GM12891 (cell line): ENCODE measurements around the gene HSP90AB1.
A peak's percentile ranks its signal among the peaks of the same experiment; 100 is the strongest.

Source experiments
- DNase-seq: peaks from one replicate; pipeline ENCODE4 v3.0.0; 2011; ENCODE audit warnings: low spot score; ENCODE audit not compliant: insufficient read length
- FAIRE-seq: peaks from 2 replicates; lab custom pipeline; 2011; peaks lifted over from hg19 to GRCh38; lab: Jason Lieb, UNC
- PAX5 ChIP-seq: IDR thresholded peaks from 2 replicates; pipeline ENCODE4 v1.6.1; 2011; ENCODE audit warnings: low read length, moderate library complexity, mild to moderate bottlenecking; ENCODE audit not compliant: insufficient read depth, severe bottlenecking
- POLR2A ChIP-seq: IDR thresholded peaks from 2 replicates; pipeline ENCODE4 v1.6.1; 2011; ENCODE audit warnings: low read depth, low read length, control low read depth
- POLR2AphosphoS5 ChIP-seq: IDR thresholded peaks from 2 replicates; pipeline ENCODE4 v1.6.1; 2011; ENCODE audit warnings: low read depth, low read length, control low read depth
- POU2F2 ChIP-seq: IDR thresholded peaks from 2 replicates; pipeline ENCODE4 v1.6.1; 2011; ENCODE audit warnings: low read depth, mild to moderate bottlenecking, control low read depth, low read length, moderate library complexity
- SPI1 ChIP-seq: IDR thresholded peaks from 2 replicates; pipeline ENCODE4 v1.6.1; 2011; ENCODE audit warnings: low read depth, low read length, control low read depth
- TAF1 ChIP-seq: IDR thresholded peaks from 2 replicates; pipeline ENCODE4 v1.6.1; 2011; ENCODE audit warnings: low read depth, low read length, control low read depth

Gene HSP90AB1

GRCh38 chr6:44266347-44266746 is 19.4 kb downstream of the HSP90AB1 start:
- peak; percentile 47 for TF ChIP-seq SPI1
- no peak for TF ChIP-seq POLR2A
- DNase-seq (no peak), FAIRE-seq (peak; percentile 52)

DNA sequence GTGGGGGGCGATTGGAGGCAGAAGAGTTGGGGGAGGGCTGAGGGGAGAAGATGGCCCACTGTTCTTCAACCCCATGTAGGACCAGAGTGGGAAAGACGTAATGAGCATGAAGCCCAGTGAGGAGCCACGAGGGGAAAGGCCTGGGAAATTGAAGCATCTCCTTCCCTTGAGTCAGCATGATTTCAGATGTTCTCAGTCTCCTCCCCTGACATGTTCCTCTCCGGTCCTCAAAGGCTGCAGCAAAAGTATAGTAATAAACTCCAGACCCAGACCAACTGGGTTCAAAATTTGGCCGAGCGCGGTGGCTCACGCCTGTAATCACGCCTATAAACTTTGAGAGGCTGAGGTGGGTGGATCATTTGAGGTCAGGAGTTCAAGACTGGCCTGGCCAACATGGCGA is 20.4 kb downstream of the HSP90AB1 start:
- FAIRE-seq = no peak
- TF ChIP-seq POU2F2 = no peak
- TF ChIP-seq PAX5 = no peak
- TF ChIP-seq POLR2A = no peak
- TF ChIP-seq SPI1 = no peak
- DNase-seq = no peak

- FAIRE-seq = peak; percentile 85
- TF ChIP-seq PAX5 (no peak), POLR2AphosphoS5 (no peak), POU2F2 (no peak), SPI1 (no peak)
- DNase-seq = no peak
Observed at GRCh38 chr6:44268095-44268628, 21.3 kb downstream of the HSP90AB1 start.

DNA sequence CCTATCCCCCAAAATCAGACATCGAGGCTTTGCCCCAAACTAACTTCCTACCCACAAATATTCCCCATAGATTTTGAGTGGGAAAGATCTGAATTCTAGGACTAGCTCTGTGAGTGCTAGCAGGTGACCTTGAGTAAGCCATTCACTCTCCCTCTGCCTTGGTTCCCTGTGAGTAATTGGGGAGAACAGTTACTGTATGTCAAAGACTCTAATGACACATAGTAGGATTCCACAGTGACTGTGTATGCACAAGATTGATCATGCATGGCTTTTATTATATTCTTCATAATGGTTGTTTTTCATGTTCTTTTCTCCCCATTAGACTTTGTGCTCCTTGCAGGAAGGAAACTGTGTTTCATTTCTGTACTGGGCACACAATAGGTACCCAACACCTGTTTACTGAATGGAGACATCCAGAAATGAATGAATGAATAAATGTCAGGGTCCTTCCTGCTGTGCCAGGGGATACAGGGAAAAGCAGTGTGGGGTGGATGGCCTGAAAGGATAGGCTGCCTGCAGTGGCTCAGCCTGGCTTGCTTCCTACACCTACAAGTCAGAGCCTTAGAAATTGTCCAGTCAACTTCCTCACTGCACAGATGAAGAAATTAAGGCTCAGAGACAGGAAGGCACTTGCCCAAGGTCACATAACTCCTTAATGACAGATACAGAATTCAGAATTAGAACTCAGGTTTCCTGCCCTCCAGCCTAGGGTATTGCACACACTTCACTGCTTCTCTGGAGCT is 22.4 kb downstream of the HSP90AB1 start:
- no peak for FAIRE-seq
- TF ChIP-seq POLR2A (no peak), POU2F2 (no peak), TAF1 (no peak), POLR2AphosphoS5 (no peak), SPI1 (no peak)
- DNase-seq = no peak

- DNase-seq (no peak), FAIRE-seq (no peak)
- TF ChIP-seq POU2F2 (no peak), SPI1 (no peak), TAF1 (no peak), POLR2A (no peak), POLR2AphosphoS5 (no peak), PAX5 (no peak)
Observed at GRCh38 chr6:44269921-44270525, 23.1 kb downstream of the HSP90AB1 start, which contains the start of gene TMEM151B. Gene TMEM151B (plus strand): TSS chr6:44270450. CDS start chr6:44270743, 293 bp downstream.

DNA sequence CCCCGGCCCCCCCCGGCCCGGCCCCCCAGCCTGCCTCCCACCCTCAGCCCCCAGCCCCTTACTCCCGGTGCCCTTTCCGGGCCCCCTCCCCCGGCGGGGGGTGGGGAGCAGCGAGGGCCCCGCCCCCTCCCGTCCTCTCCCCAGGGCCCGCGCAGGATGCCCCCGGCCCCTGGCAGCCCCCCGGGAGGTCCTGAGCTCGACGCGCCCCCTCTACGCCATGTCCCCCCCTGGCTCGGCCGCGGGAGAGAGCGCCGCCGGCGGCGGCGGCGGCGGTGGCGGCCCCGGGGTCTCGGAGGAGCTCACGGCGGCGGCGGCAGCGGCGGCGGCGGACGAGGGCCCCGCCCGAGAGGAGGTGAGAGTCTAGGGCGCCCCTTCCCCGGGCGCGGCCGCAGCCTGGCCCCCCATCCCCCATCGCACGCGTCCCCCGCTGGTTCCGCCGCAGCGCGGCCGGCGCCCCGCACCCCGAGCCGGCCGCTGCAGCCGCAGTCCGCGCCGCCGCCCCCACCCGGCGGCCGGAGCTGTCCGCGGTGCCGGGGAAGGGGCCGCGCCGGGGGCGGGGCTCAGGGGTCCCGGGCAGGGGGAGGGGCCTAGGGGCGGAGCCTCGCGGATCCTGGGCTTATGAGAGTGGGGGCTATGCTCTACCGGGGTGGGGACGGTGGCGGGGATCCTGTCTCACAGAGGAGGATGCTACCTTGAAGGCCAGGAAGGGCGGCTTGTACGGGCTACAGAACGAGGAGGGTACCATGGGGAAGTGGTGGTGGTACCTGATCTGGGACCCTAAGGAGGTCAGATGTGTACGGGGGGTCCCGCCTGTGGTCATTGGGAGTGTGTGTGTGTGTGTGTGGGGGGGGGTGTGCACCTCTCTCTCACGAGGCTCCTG is 23.9 kb downstream of the HSP90AB1 start:
- no peak for TF ChIP-seq PAX5
- no peak for TF ChIP-seq POLR2AphosphoS5
- TF ChIP-seq POU2F2 = no peak
- no peak for TF ChIP-seq TAF1
- TF ChIP-seq SPI1 = no peak
- TF ChIP-seq POLR2A = no peak
- DNase-seq = no peak
- FAIRE-seq = no peak

GRCh38 chr6:44271406-44271723 is 24.5 kb downstream of the HSP90AB1 start:
- TF ChIP-seq SPI1 (no peak), POLR2AphosphoS5 (no peak), PAX5 (no peak), POLR2A (no peak), POU2F2 (no peak), TAF1 (no peak)
- no peak for FAIRE-seq

DNA sequence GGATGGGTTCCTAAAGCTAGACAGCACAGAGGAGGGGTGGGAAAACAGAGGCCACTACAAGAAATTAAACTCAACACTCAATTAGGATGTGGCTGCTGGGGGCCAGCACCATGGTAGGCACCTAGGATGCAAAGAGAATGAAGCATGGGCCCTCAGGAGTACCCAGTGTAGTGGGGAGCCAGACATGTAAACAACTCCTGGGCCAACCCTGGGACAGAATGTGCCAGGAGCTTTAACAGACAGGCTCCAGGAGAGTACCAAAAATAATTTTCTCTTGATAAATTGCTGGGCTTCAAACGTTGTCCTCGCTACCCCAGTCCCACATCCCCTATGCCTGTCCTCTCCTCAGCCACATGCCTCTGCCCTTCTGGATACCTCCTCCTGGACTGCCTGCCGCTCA is 25.0 kb downstream of the HSP90AB1 start:
- DNase-seq (no peak), FAIRE-seq (no peak)
- no peak for TF ChIP-seq POU2F2
- TF ChIP-seq POLR2AphosphoS5 = no peak
- no peak for TF ChIP-seq TAF1
- TF ChIP-seq POLR2A = no peak
- no peak for TF ChIP-seq SPI1
- TF ChIP-seq PAX5 = no peak

More at GRCh38 chr6:44271406-44271723, 24.5 kb downstream of the HSP90AB1 start:
- no peak for DNase-seq

DNA sequence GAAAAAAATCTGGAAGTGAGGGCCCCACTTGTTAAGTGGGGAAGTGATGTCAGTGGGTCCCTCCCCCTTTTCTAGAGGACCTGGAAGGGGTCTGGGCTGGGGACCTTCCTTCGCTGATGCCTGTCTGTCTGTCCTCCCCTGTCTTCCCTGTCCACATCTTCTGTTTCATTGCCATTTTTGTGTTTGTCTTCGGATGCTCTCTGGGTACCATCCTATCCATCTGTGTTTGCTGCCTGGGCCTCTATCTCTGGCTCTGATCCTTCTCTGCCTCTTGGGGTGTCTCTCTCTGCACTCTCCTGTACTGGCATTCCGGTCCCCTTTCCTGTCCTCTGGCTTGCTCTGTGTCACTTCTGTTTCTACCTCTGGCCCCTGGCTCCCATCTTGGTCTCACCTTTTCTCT is 25.6 kb downstream of the HSP90AB1 start:
- TF ChIP-seq SPI1 (no peak), POU2F2 (no peak)
- no peak for FAIRE-seq
- DNase-seq = no peak

- TF ChIP-seq TAF1 (no peak), POLR2AphosphoS5 (no peak), POU2F2 (no peak), SPI1 (no peak), POLR2A (no peak), PAX5 (no peak)
- DNase-seq (no peak), FAIRE-seq (no peak)
Observed at GRCh38 chr6:44272999-44273566, 26.2 kb downstream of the HSP90AB1 start.
